GM21717 (cell line): Measurements from ENCODE around the gene CAT.

Source experiments
- ATAC-seq: cut with Tn5 transposase; IDR thresholded peaks from one replicate; pipeline ENCODE4 v1.9.1; 2021; ENCODE audit warnings: mild to moderate bottlenecking, moderate library complexity; ENCODE audit not compliant: unreplicated experiment

Gene CAT

GRCh38 chr11:34438529-34439507 is at the start of gene CAT:
TSS of gene CAT (plus strand) at chr11:34438934. CDS start at chr11:34439014, 80 bp downstream.
- ATAC-seq: peak; percentile 97

- ATAC-seq: no peak
Measured at GRCh38 chr11:34394771-34395300, 43.9 kb upstream of the CAT start.

GRCh38 chr11:34395916-34396550 is 42.7 kb upstream of the CAT start:
- no peak for ATAC-seq

GRCh38 chr11:34397120-34397519 is 41.6 kb upstream of the CAT start:
- ATAC-seq: no peak

- ATAC-seq: no peak
Measured at GRCh38 chr11:34397811-34398210, 40.9 kb upstream of the CAT start.

GRCh38 chr11:34403431-34403830 is 35.3 kb upstream of the CAT start:
- no peak for ATAC-seq

GRCh38 chr11:34404280-34404679 is 34.5 kb upstream of the CAT start:
- ATAC-seq: no peak

- ATAC-seq: no peak
Measured at GRCh38 chr11:34405079-34405858, 33.5 kb upstream of the CAT start.

GRCh38 chr11:34406413-34406812 is 32.3 kb upstream of the CAT start:
- ATAC-seq: no peak

- ATAC-seq: no peak
Measured at GRCh38 chr11:34407121-34407813, 31.5 kb upstream of the CAT start.

GRCh38 chr11:34408580-34409172 is 30.1 kb upstream of the CAT start:
- ATAC-seq: no peak

- no peak for ATAC-seq
Measured at GRCh38 chr11:34411111-34411510, 27.6 kb upstream of the CAT start.

GRCh38 chr11:34411791-34412190 is 26.9 kb upstream of the CAT start:
- no peak for ATAC-seq

GRCh38 chr11:34413263-34413662 is 25.5 kb upstream of the CAT start:
- no peak for ATAC-seq

- ATAC-seq: no peak
Measured at GRCh38 chr11:34415538-34415937, 23.2 kb upstream of the CAT start.

GRCh38 chr11:34416088-34416487 is 22.6 kb upstream of the CAT start:
- no peak for ATAC-seq

GRCh38 chr11:34416766-34417165 is 22.0 kb upstream of the CAT start:
- ATAC-seq: no peak

- no peak for ATAC-seq
Measured at GRCh38 chr11:34417202-34417601, 21.5 kb upstream of the CAT start.

- no peak for ATAC-seq
Measured at GRCh38 chr11:34419158-34419557, 19.6 kb upstream of the CAT start.

GRCh38 chr11:34423300-34423699 is 15.4 kb upstream of the CAT start:
- no peak for ATAC-seq
